MCF 10A (cell line): Measurements from ENCODE around the gene DDN. TPM values are rescaled to one million over a fixed set of nuclear protein-coding genes. Genes with fewer than 3 reads are reported as not detected.

Experiments used
- BruUV-seq: library from RNA; stranded (reverse); fragments of 400-500 nt; replicated peaks from 2 replicates; lab custom pipeline; 2021; lab: Mats Ljungman, UMichigan
- CTCF ChIA-PET: fragments of 300-600 bp; sonication (Branson Sonifier 250); formaldehyde crosslinking; extraction: SDS; loops from one replicate; lab custom pipeline; 2021; ENCODE audit warnings: antibody characterized with exemption, inconsistent platforms; lab: Yijun Ruan, JAX
- POLR2A ChIA-PET: fragments of 300-600, 350-650 bp; sonication (Branson Sonifier 250); formaldehyde crosslinking; extraction: SDS; loops from one replicate; lab custom pipeline; 2020; ENCODE audit warnings: antibody characterized with exemption, inconsistent platforms; lab: Yijun Ruan, JAX
- DNase-seq: peaks from one replicate; pipeline ENCODE4 v3.0.0-alpha.2; 2018; ENCODE audit not compliant: unreplicated experiment
- H3K27ac Mint-ChIP-seq: one replicate; pipeline ENCODE4 v1.8.0; 2022; ENCODE audit warnings: mild to moderate bottlenecking, low read depth, mixed read lengths; ENCODE audit not compliant: unreplicated experiment
- H3K27me3 Mint-ChIP-seq: one replicate; pipeline ENCODE4 v1.8.0; 2022; ENCODE audit warnings: mixed read lengths; ENCODE audit not compliant: insufficient read depth, unreplicated experiment
- H3K36me3 Mint-ChIP-seq: one replicate; pipeline ENCODE4 v1.8.0; 2022; ENCODE audit warnings: mild to moderate bottlenecking, moderate library complexity, mixed read lengths; ENCODE audit not compliant: insufficient read depth, unreplicated experiment
- H3K4me1 Mint-ChIP-seq: one replicate; pipeline ENCODE4 v1.8.0; 2022; ENCODE audit warnings: mixed read lengths; ENCODE audit not compliant: insufficient read depth, unreplicated experiment
- H3K4me3 Mint-ChIP-seq: one replicate; pipeline ENCODE4 v1.8.0; 2022; ENCODE audit warnings: mild to moderate bottlenecking, moderate library complexity, mixed read lengths; ENCODE audit not compliant: unreplicated experiment
- H3K9me3 Mint-ChIP-seq: one replicate; pipeline ENCODE4 v1.8.0; 2022; ENCODE audit warnings: mixed read lengths; ENCODE audit not compliant: unreplicated experiment
- CTCF ChIP-seq: fragments of 200-600 bp; IDR thresholded peaks from one replicate; pipeline ENCODE4 v1.8.0; 2022; ENCODE audit warnings: antibody characterized with exemption, mild to moderate bottlenecking; ENCODE audit not compliant: unreplicated experiment
- intact Hi-C: fragments of 100-400 bp; cut with micrococcal nuclease; formaldehyde crosslinking; loops from 2 replicates; pipeline ENCODE4 v1.14.1; 2022
- total RNA-seq: library from RNA; stranded (reverse); gene quantifications from 2 replicates; pipeline ENCODE4 v1.2.3, GENCODE V29; 2022

Gene DDN
- total RNA-seq, 1 experiment from 2014 or later = 0.28 TPM

- no peak overlapping the region for H3K27ac Mint-ChIP-seq
- POLR2A ChIA-PET = no interaction called here
- H3K9me3 Mint-ChIP-seq = no peaks in the 10 kb centered on the region
- intact Hi-C loops = no loop called here
- peaks cover 78% of the 10 kb centered on the region for H3K27me3 Mint-ChIP-seq
- TF ChIP-seq CTCF = no peak
- BruUV-seq = no TSS peak
- no peak for DNase-seq
- peaks cover 6% of the 10 kb centered on the region for H3K36me3 Mint-ChIP-seq
- H3K4me3 Mint-ChIP-seq = peak overlapping the region; percentile 18
- H3K4me1 Mint-ChIP-seq = peaks cover 6% of the 10 kb centered on the region
- CTCF ChIA-PET = interaction anchor here (0.5 to 5.0 kb wide), 6 partner anchors 10 to 976 kb away, joined by 3 to 54 read pairs (median 5); partner anchors contain the start of genes ARF3 and DDX23
Observed at GRCh38 chr12:48979602-48980388, 19.4 kb downstream of the DDN start.

- H3K27ac Mint-ChIP-seq = no peak overlapping the region
- H3K9me3 Mint-ChIP-seq = no peaks in the 10 kb centered on the region
- peak overlapping the region; percentile 18 for H3K4me3 Mint-ChIP-seq
- no TSS peak for BruUV-seq
- peaks cover 70% of the 10 kb centered on the region for H3K27me3 Mint-ChIP-seq
- peaks cover 6% of the 10 kb centered on the region for H3K36me3 Mint-ChIP-seq
- peaks cover 6% of the 10 kb centered on the region for H3K4me1 Mint-ChIP-seq
- DNase-seq = no peak
- ChIA-PET POLR2A (interaction anchor here (1.0 kb wide), 1 partner anchor 10 kb away, joined by 3 read pairs; no protein-coding TSS in a partner anchor), CTCF (interaction anchor here (0.5 to 5.0 kb wide), 15 partner anchors 10 to 681 kb away, joined by 3 to 54 read pairs (median 6); partner anchors contain the start of genes ARF3, DDN and DDX23)
- no peak for TF ChIP-seq CTCF
- intact Hi-C loops = no loop called here
Observed at GRCh38 chr12:48978741-48979601, 20.2 kb downstream of the DDN start.

- ChIA-PET CTCF (interaction anchor here (0.6 to 5.0 kb wide), 20 partner anchors 8 to 900 kb away, joined by 3 to 54 read pairs (median 6); partner anchors contain the start of genes ARF3, DDN, DDX23 and FKBP11), POLR2A (interaction anchor here (1.0 to 1.7 kb wide), 2 partner anchors 9 to 21 kb away, joined by 3 to 8 read pairs; partner anchors contain the start of gene ARF3)
- no TSS peak for BruUV-seq
- Mint-ChIP-seq H3K9me3 (no peaks in the 10 kb centered on the region), H3K4me3 (peak within 1 kb of the TSS; percentile 18), H3K36me3 (peaks cover 6% of the 10 kb centered on the region), H3K27me3 (peaks cover 64% of the 10 kb centered on the region), H3K4me1 (peaks cover 6% of the 10 kb centered on the region), H3K27ac (no peak within 1 kb of the TSS)
- no peak for TF ChIP-seq CTCF
- intact Hi-C loops = no loop called here
- no peak for DNase-seq
Observed at GRCh38 chr12:48978291-48978740, 20.9 kb downstream of the DDN start, which contains the start of gene WNT1. WNT1 (plus strand) TSS chr12:48978322; CDS start chr12:48978651, 329 bp downstream.
